Memory B cell (primary cell): ENCODE measurements around the gene ZNF511.

ENCODE experiments used
- ATAC-seq: fragments of 150-1000 bp; cut with Tn5 transposase; 2 replicates; pipeline ENCODE4 v1.10.0; 2021; ENCODE audit warnings: low read depth, mild to moderate bottlenecking, moderate library complexity
- DNase-seq, 2 donors: peaks; one replicate each; pipeline ENCODE4 v3.0.0; 2022; ENCODE audit warnings: low spot score in 2 of 2
- H3K27ac Mint-ChIP-seq: one replicate; pipeline ENCODE4 v1.8.0; 2022; ENCODE audit warnings: mild to moderate bottlenecking, moderate library complexity, mixed read lengths
- H3K27me3 Mint-ChIP-seq: one replicate; pipeline ENCODE4 v1.8.0; 2022; ENCODE audit warnings: mixed read lengths
- H3K36me3 Mint-ChIP-seq: one replicate; pipeline ENCODE4 v1.8.0; 2022; ENCODE audit warnings: mild to moderate bottlenecking, mixed read lengths
- H3K4me1 Mint-ChIP-seq: one replicate; pipeline ENCODE4 v1.8.0; 2022; ENCODE audit warnings: mixed read lengths
- H3K4me3 Mint-ChIP-seq: one replicate; pipeline ENCODE4 v1.8.0; 2022; ENCODE audit warnings: mild to moderate bottlenecking, moderate library complexity, mixed read lengths
- H3K9me3 Mint-ChIP-seq: one replicate; pipeline ENCODE4 v1.8.0; 2022; ENCODE audit warnings: mixed read lengths

The ZNF511 gene

GRCh38 chr10:133350950-133351329 lies 42.2 kb downstream of the ZNF511 start:
- Mint-ChIP-seq H3K4me3 (no peak overlapping the region), H3K27me3 (peaks cover 10% of the 10 kb centered on the region), H3K9me3 (peaks cover 2% of the 10 kb centered on the region), H3K4me1 (peaks cover 9% of the 10 kb centered on the region), H3K36me3 (no peaks in the 10 kb centered on the region), H3K27ac (no peak overlapping the region)
- no peak for DNase-seq
- no peak for ATAC-seq

GRCh38 chr10:133351408-133352318 lies 42.9 kb downstream of the ZNF511 start:
- no peaks in the 10 kb centered on the region for H3K36me3 Mint-ChIP-seq
- H3K9me3 Mint-ChIP-seq: peaks cover 2% of the 10 kb centered on the region
- no peak overlapping the region for H3K27ac Mint-ChIP-seq
- H3K27me3 Mint-ChIP-seq: peaks cover 6% of the 10 kb centered on the region
- ATAC-seq: no peak
- DNase-seq: no peak
- no peak overlapping the region for H3K4me3 Mint-ChIP-seq
- peaks cover 8% of the 10 kb centered on the region for H3K4me1 Mint-ChIP-seq

- H3K4me3 Mint-ChIP-seq: no peak overlapping the region
- no peak for ATAC-seq
These were observed 44.7 kb downstream of the ZNF511 start for GRCh38 chr10:133353202-133353959.

GRCh38 chr10:133353988-133354605 lies 45.4 kb downstream of the ZNF511 start:
- peaks cover 6% of the 10 kb centered on the region for H3K4me1 Mint-ChIP-seq
- peaks cover 3% of the 10 kb centered on the region for H3K27me3 Mint-ChIP-seq
- H3K27ac Mint-ChIP-seq: no peak overlapping the region
- H3K9me3 Mint-ChIP-seq: peaks cover 1% of the 10 kb centered on the region
- H3K36me3 Mint-ChIP-seq: no peaks in the 10 kb centered on the region
- DNase-seq (no peak), ATAC-seq (no peak)
- H3K4me3 Mint-ChIP-seq: no peak overlapping the region

More at GRCh38 chr10:133353202-133353959, 44.7 kb downstream of the ZNF511 start:
- Mint-ChIP-seq H3K27ac (no peak overlapping the region), H3K36me3 (no peaks in the 10 kb centered on the region), H3K4me1 (peaks cover 8% of the 10 kb centered on the region), H3K27me3 (peaks cover 6% of the 10 kb centered on the region), H3K9me3 (peaks cover 2% of the 10 kb centered on the region)
- no peak for DNase-seq

GRCh38 chr10:133354672-133355240 lies 46.0 kb downstream of the ZNF511 start:
- peaks cover 3% of the 10 kb centered on the region for H3K4me1 Mint-ChIP-seq
- H3K27me3 Mint-ChIP-seq: no peaks in the 10 kb centered on the region
- no peaks in the 10 kb centered on the region for H3K9me3 Mint-ChIP-seq
- no peaks in the 10 kb centered on the region for H3K36me3 Mint-ChIP-seq
- no peak for ATAC-seq
- no peak overlapping the region for H3K27ac Mint-ChIP-seq
- no peak overlapping the region for H3K4me3 Mint-ChIP-seq
- no peak for DNase-seq

DNA sequence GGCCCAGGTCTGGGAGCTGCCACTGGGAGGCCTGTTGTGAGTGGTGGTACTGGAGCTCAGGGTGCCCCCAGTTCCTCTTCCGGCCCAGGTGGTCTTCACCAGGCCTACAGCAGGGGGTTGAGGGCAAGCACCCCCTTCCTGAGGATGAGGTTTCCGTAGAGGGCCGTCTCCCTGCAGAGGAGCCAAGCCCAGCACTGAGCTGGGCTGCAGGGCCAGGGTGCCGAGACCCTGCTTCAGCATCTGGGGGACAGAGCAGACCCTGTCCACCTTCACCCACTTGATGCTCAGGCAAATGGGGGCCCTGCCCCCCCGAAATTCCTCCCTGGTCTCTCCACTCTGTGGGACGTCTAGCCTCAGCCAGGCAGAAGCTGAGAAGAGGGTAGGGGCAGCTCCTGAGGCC lies 46.6 kb downstream of the ZNF511 start:
- peaks cover 3% of the 10 kb centered on the region for H3K4me1 Mint-ChIP-seq
- H3K36me3 Mint-ChIP-seq: no peaks in the 10 kb centered on the region
- H3K27ac Mint-ChIP-seq: no peak overlapping the region
- no peak overlapping the region for H3K4me3 Mint-ChIP-seq
- H3K27me3 Mint-ChIP-seq: no peaks in the 10 kb centered on the region
- ATAC-seq: no peak
- H3K9me3 Mint-ChIP-seq: no peaks in the 10 kb centered on the region
- no peak for DNase-seq

DNA sequence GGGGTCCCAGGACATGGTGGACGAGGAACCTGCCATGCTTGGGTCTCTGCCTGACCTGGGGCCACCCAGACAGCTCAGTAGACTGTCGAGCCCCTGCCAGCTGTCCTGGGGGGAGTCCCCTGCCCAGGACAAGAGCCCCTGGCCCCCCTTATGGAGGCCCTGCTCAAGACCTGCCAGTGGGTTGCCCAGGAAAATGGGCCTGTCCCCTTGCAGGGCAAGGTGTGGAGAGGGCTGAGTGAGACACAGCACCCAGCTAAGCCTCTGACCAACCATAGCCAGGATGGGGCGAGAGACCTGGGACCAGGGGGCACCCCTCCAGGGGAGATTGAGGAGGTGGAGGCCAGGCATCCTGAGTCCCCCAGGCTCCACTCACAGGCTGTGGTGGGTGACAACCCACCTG lies 47.3 kb downstream of the ZNF511 start:
- DNase-seq: no peak
- no peak for ATAC-seq
- Mint-ChIP-seq H3K27me3 (no peaks in the 10 kb centered on the region), H3K9me3 (no peaks in the 10 kb centered on the region), H3K4me1 (peaks cover 3% of the 10 kb centered on the region), H3K36me3 (no peaks in the 10 kb centered on the region), H3K4me3 (peak overlapping the region; percentile 80), H3K27ac (no peak overlapping the region)

DNA sequence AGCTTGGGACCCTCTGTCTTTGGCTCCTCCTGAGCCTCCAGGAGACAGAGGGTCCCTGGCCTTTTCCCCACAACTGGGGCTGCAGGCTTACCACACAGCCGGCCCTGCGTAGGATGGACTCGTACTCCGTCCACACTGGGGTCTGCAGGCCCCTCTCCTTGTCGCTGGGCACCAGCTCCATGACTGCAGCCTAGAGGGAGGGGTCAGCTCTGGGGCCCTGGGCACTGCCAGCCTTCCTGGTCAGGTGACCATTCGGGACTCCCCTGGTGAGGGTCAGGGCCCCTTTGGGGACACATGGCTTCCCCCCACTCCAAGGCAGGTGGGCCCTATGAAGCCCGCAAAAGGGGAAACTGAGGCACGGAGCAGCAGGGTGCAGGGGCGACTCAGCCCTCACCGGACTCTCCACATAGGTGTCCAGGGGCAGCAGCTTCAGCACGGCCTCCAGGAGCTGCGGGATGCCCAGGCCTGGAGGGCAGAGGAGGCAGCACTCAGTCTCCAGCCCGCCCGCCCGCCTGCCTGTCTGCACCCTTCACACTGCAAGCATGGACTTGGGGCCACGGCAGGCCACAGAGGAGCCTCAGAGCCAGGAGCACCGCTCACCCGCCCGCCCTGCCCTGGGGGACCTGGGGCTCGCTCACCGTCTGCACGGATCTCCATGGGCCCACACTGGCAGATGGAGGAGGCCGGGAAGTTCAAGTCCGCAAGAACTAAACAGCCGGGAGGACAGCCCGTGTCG lies 48.0 kb downstream of the ZNF511 start:
- H3K27me3 Mint-ChIP-seq: no peaks in the 10 kb centered on the region
- no peak overlapping the region for H3K27ac Mint-ChIP-seq
- H3K4me1 Mint-ChIP-seq: peaks cover 9% of the 10 kb centered on the region
- H3K4me3 Mint-ChIP-seq: peak overlapping the region; percentile 77
- DNase-seq (no peak), ATAC-seq (no peak)
- H3K9me3 Mint-ChIP-seq: no peaks in the 10 kb centered on the region
- H3K36me3 Mint-ChIP-seq: peaks cover 3% of the 10 kb centered on the region

DNA sequence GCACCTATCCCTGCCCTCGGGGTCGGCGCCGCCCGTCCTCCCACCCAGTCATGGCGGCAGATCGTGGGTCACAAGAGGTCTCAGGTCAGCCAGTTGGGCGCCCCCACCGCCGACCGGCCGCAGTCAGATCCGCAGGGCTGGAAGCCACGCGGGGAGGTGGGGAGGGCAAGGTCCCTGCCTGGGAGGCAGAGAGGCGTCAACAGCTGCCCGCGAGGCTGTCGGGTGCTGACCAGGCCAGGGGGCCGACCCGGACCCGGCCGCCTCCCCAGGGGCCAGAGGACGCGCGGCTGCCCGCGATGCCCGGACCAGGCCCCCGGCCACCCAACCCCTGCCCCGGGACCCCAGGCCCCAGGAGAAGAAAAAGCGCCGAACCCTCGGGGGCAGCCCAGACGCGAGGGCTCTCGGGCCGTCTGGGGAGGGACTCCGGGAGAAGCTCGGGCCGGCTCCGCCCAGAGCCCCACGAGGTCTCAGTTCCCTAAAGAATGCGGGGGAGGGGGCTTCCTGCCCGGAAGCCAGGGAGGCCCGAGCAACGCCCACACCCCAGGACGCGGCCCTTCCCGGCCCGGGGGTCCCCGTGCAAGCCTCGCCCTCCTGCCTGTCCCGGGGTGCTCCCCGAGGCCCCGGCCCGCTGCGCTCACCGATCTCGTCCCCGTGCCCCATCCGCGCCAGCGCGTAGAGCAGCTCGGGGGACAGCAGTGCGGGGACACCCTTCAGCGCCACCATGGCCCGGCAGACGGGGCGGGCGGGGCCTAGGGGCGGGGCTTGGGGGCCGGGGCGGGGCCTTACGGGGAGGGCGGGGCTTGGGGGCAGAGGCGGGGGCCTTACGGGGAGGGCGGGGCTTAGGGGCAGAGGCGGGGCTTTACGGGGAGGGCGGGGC lies 48.8 kb downstream of the ZNF511 start, which contains the start of gene FUOM:
Gene FUOM, minus strand, starts transcription at position 735 of the 877 bp plus-strand sequence. Its CDS starts 12 bp downstream, at position 723.
- peak; percentile 86 for ATAC-seq
- H3K4me3 Mint-ChIP-seq: peak within 1 kb of the TSS; percentile 83
- H3K4me1 Mint-ChIP-seq: peaks cover 13% of the 10 kb centered on the region
- H3K9me3 Mint-ChIP-seq: no peaks in the 10 kb centered on the region
- peak within 1 kb of the TSS; percentile 35 for H3K27ac Mint-ChIP-seq
- DNase-seq: peak; percentile 70 to 73
- H3K27me3 Mint-ChIP-seq: no peaks in the 10 kb centered on the region
- H3K36me3 Mint-ChIP-seq: peaks cover 3% of the 10 kb centered on the region

GRCh38 chr10:133358162-133358924 lies 49.6 kb downstream of the ZNF511 start:
- DNase-seq (peak in 1 of 2 donors; percentile 50), ATAC-seq (no peak)
- Mint-ChIP-seq H3K4me1 (peaks cover 13% of the 10 kb centered on the region), H3K27ac (peak overlapping the region; percentile 35), H3K36me3 (peaks cover 3% of the 10 kb centered on the region), H3K9me3 (no peaks in the 10 kb centered on the region), H3K27me3 (no peaks in the 10 kb centered on the region), H3K4me3 (no peak overlapping the region)

DNA sequence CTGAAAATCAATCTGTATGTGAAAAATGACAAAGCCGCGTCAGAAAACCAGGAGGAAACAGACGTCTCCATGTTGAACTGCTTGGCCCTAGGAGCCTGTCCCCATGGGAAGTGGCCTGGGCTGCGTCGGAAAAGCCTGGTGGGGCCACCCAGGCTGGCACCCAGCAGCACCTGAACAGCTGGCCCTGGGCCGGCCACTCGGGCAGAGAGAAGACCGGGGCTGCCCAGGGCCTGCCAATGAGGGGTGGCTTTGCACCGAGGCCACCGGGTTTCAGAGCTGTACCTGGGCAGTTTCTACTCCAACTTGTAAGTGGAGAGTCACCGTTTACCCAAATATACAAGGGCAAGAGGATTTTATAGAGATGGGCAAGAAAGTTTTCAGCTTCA lies 50.2 kb downstream of the ZNF511 start:
- H3K27me3 Mint-ChIP-seq: no peaks in the 10 kb centered on the region
- H3K9me3 Mint-ChIP-seq: no peaks in the 10 kb centered on the region
- ATAC-seq (no peak), DNase-seq (no peak)
- peaks cover 3% of the 10 kb centered on the region for H3K36me3 Mint-ChIP-seq
- H3K27ac Mint-ChIP-seq: no peak overlapping the region
- no peak overlapping the region for H3K4me3 Mint-ChIP-seq
- H3K4me1 Mint-ChIP-seq: peaks cover 13% of the 10 kb centered on the region

DNA sequence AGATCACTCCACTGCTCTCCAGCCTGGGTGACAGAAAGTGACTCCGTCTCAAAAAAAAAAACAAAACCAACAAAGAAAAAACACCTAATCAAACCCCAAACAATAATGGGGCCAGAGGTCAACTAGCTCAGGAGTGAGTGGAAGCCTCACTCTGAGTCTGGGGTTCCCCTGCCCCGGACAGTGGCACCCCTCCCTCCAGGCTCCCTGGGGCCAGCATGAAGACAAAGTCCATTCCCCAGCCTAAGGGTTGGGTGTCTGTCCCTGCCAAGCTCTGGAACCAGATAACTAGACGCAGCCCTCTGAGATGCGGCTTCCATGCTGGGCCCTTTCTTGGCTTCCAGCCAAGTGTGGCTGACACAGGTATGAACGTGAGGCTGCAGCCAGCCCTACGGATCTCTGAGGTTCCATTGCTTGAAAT lies 50.8 kb downstream of the ZNF511 start:
- peaks cover 3% of the 10 kb centered on the region for H3K36me3 Mint-ChIP-seq
- H3K9me3 Mint-ChIP-seq: no peaks in the 10 kb centered on the region
- ATAC-seq (no peak), DNase-seq (no peak)
- H3K27me3 Mint-ChIP-seq: no peaks in the 10 kb centered on the region
- H3K27ac Mint-ChIP-seq: no peak overlapping the region
- H3K4me1 Mint-ChIP-seq: peaks cover 13% of the 10 kb centered on the region
- H3K4me3 Mint-ChIP-seq: no peak overlapping the region
